Esophagus (tissue), 2 donors: ENCODE data around the gene OR4K2. TPM values are rescaled to one million over a fixed set of nuclear protein-coding genes. Genes with fewer than 3 reads are reported as not detected.

Experiments used
- H3K27ac ChIP-seq, 2 donors: one replicate each; pipeline ENCODE4 v1.5.1; 2013; ENCODE audit warnings: low read depth in 2 of 2, mild to moderate bottlenecking in 2 of 2, inconsistent platforms in 1 of 2, low read length in 1 of 2, moderate library complexity in 1 of 2
- H3K27me3 ChIP-seq, 2 donors: one replicate each; pipeline ENCODE4 v1.6.1; 2013; ENCODE audit warnings: low read length in 2 of 2, control low read depth in 1 of 2, mild to moderate bottlenecking in 1 of 2; ENCODE audit not compliant: insufficient read depth in 2 of 2, control insufficient read depth in 1 of 2
- H3K36me3 ChIP-seq, 2 donors: one replicate each; pipeline ENCODE4 v1.6.1; 2013; ENCODE audit warnings: low read length in 1 of 2; ENCODE audit not compliant: control insufficient read depth in 2 of 2, insufficient read depth in 2 of 2
- H3K4me1 ChIP-seq, 2 donors: one replicate each; pipeline ENCODE4 v1.6.1; 2013; ENCODE audit warnings: low read length in 1 of 2; ENCODE audit not compliant: control insufficient read depth in 2 of 2, insufficient read depth in 2 of 2
- H3K4me3 ChIP-seq, 2 donors: one replicate each; pipeline ENCODE4 v1.5.1; 2013; ENCODE audit warnings: low read length in 2 of 2, mild to moderate bottlenecking in 2 of 2, low read depth in 1 of 2, moderate library complexity in 1 of 2
- H3K9me3 ChIP-seq, 2 donors: one replicate each; pipeline ENCODE4 v1.6.1; 2013; ENCODE audit warnings: mild to moderate bottlenecking in 2 of 2, low read depth in 1 of 2, low read length in 1 of 2, moderate library complexity in 1 of 2; ENCODE audit not compliant: control insufficient read depth in 2 of 2, insufficient read depth in 1 of 2
- WGBS, 2 donors: extraction: QIAGEN DNeasy Blood & Tissue Kit; methylation state at CpG; one replicate each; pipeline ENCODE4 v1.1.7; 2013; 5-methylcytosine and 5-hydroxymethylcytosine counted together
- polyA plus RNA-seq, 2 donors: library from polyadenylated mRNA; stranded (reverse); fragments of 200-250 nt; gene quantifications; one replicate each; pipeline ENCODE4 v1.2.3, GENCODE V29; 2013
- donor health status: healthy with polysubstance abuse.
- donor health status: Bipolar disorder and iron deficiency.

The OR4K2 gene
- polyA plus RNA-seq, 2 donors: not detected

GRCh38 chr14:19930617-19931016, 55.7 kb downstream of the OR4K2 start, which contains the start of gene OR4K1:
TSS of gene OR4K1 (plus strand) at chr14:19930917. CDS start at chr14:19935667, 4,750 bp downstream.
- Histone ChIP-seq H3K9me3 (no peaks in the 10 kb centered on the region), H3K4me1 (no peaks in the 10 kb centered on the region), H3K27me3 (no peaks in the 10 kb centered on the region), H3K4me3 (no peak within 1 kb of the TSS), H3K27ac (no peak within 1 kb of the TSS), H3K36me3 (no peaks in the 10 kb centered on the region)
- 58 to 61% methylated on average over 3 of the region's 3 CpGs for WGBS, 2 donors

Other genes starting within 250 kb of the OR4K2 start
- gene OR11H2, start 161.3 kb upstream of the OR4K2 start, polyA plus RNA-seq: not detected
- not detected for gene OR4Q3, start 131.6 kb upstream of the OR4K2 start, polyA plus RNA-seq
- gene OR4M1, start 101.6 kb upstream of the OR4K2 start, polyA plus RNA-seq: not detected
- gene OR4N2, start 71.4 kb upstream of the OR4K2 start, polyA plus RNA-seq: not detected
- not detected for gene OR4K5, start 45.5 kb downstream of the OR4K2 start, polyA plus RNA-seq
- gene OR4K1, start 55.8 kb downstream of the OR4K2 start, polyA plus RNA-seq: not detected
- not detected for gene OR4K15, start 100.4 kb downstream of the OR4K2 start, polyA plus RNA-seq
- gene OR4Q2, start 127.0 kb downstream of the OR4K2 start, polyA plus RNA-seq: not detected
- gene OR4K14, start 144.2 kb downstream of the OR4K2 start, polyA plus RNA-seq: not detected
- gene OR4K13, start 160.9 kb downstream of the OR4K2 start, polyA plus RNA-seq: not detected
- not detected for gene OR4L1, start 184.9 kb downstream of the OR4K2 start, polyA plus RNA-seq
- not detected for gene OR4K17, start 235.6 kb downstream of the OR4K2 start, polyA plus RNA-seq